H1 (cell line): Measurements from ENCODE around the gene SLC37A1. TPM values are rescaled to one million over a fixed set of nuclear protein-coding genes. Genes with fewer than 3 reads are reported as not detected.
A peak's percentile ranks its signal among the peaks of the same experiment; 100 is the strongest.

Experiments used
- ASH2L ChIP-seq: fragments of 200-600, 300-600 bp; sonication (generic); IDR thresholded peaks from one replicate; pipeline ENCODE4 v1.7.1; 2017; ENCODE audit warnings: low read length
- BRCA1 ChIP-seq: IDR thresholded peaks from 2 replicates; pipeline ENCODE4 v1.6.1; 2012; ENCODE audit warnings: low read depth, low read length, improper control_type of control experiment
- CHD2 ChIP-seq: IDR thresholded peaks from 2 replicates; pipeline ENCODE4 v1.6.1; 2012; ENCODE audit warnings: low read length, improper control_type of control experiment
- CTCF ChIP-seq, 3 experiments: IDR thresholded peaks; 1 replicate in 2 of 3; 2 replicates in 1 of 3; pipeline versions ENCODE4 v1.5.1 to v1.6.1; 2011; ENCODE audit warnings: low read length in 3 of 3, mild to moderate bottlenecking in 3 of 3, inconsistent platforms in 2 of 3, low read depth in 1 of 3, moderate library complexity in 1 of 3; ENCODE audit not compliant: insufficient read depth in 1 of 3; ENCODE audit errors: control extremely low read depth in 1 of 3
- EGR1 ChIP-seq: IDR thresholded peaks from 2 replicates; pipeline ENCODE4 v1.6.1; 2011; ENCODE audit warnings: low read depth, low read length, borderline replicate concordance
- EP300 ChIP-seq, 2 experiments: IDR thresholded peaks; 1 replicate in 1 of 2; 2 replicates in 1 of 2; pipeline ENCODE4 v1.6.1; 2011 to 2012; ENCODE audit warnings: low read depth in 2 of 2, low read length in 2 of 2, mild to moderate bottlenecking in 2 of 2, borderline replicate concordance in 1 of 2, inconsistent platforms in 1 of 2, moderate library complexity in 1 of 2
- GABPA ChIP-seq: IDR thresholded peaks from 2 replicates; pipeline ENCODE4 v1.6.1; 2011; ENCODE audit warnings: mild to moderate bottlenecking, low read length, moderate library complexity, borderline replicate concordance; ENCODE audit not compliant: insufficient read depth
- RXRA ChIP-seq: IDR thresholded peaks from 2 replicates; pipeline ENCODE4 v1.6.1; 2011; ENCODE audit warnings: low read depth, mild to moderate bottlenecking, low read length, moderate library complexity; ENCODE audit not compliant: insufficient read depth
- SIX5 ChIP-seq: IDR thresholded peaks from 2 replicates; pipeline ENCODE4 v1.6.1; 2011; ENCODE audit warnings: mild to moderate bottlenecking, low read depth, low read length
- YY1 ChIP-seq: IDR thresholded peaks from 2 replicates; pipeline ENCODE4 v1.6.1; 2011; ENCODE audit warnings: low read depth, mild to moderate bottlenecking, low read length
- ZNF274 ChIP-seq: IDR thresholded peaks from 2 replicates; pipeline ENCODE4 v1.7.0; 2012; ENCODE audit warnings: low read length, borderline replicate concordance; ENCODE audit errors: extremely low read depth
- polyA plus RNA-seq, 7 experiments: library from polyadenylated mRNA; depleted of rRNA in 3 of 7; stranded (reverse) in 5 of 7; unstranded in 2 of 7; fragments of >200 nt in 5 of 7; fragments of 200-250 nt in 2 of 7; gene quantifications; 1 replicate in 5 of 7; 2 replicates in 1 of 7; 4 replicates in 1 of 7; pipeline versions ENCODE4 v1.2.1 to v1.2.3, GENCODE V29; 2011 to 2013; ENCODE audit warnings: missing spikeins in 2 of 7, mixed read lengths in 2 of 7
- total RNA-seq: library from RNA; stranded (reverse); fragmentation: NEBNext Ultra II Directional; extraction: Animal tissue kit (Norgen Biotek cat#: 25700); gene quantifications from 2 replicates; pipeline ENCODE4 v1.2.1, GENCODE V29; 2021

The SLC37A1 gene
- total and polyA plus RNA-seq, 2 of the 8 experiments (the other 6 are each of a cell fraction or from before 2014, with no cell fraction given) = 15.6 to 30.9 TPM

GRCh38 chr21:42593007-42593814, 79.6 kb downstream of the SLC37A1 start (continued):
- no peak for TF ChIP-seq SIX5
- TF ChIP-seq GABPA = peak; percentile 73; the same call in 1 of the 2 replicates
- TF ChIP-seq BRCA1 = peak; percentile 21; the same call in 1 of the 2 replicates
- no peak for TF ChIP-seq ASH2L
- no peak for TF ChIP-seq CHD2
- peak; percentile 35; the same call in 1 of the 2 replicates for TF ChIP-seq EGR1
- TF ChIP-seq ZNF274 = no peak
- TF ChIP-seq CTCF (IDR thresholded peaks at IDR 0.05; ENCODE audit: control extremely low read depth in 1 of 3, insufficient read depth in 1 of 3, low read depth in 1 of 3, low read length in 3 of 3) = peak; percentile 61 to 92 (median 72)
- TF ChIP-seq YY1 = 0 out of 2 replicates have a peak, but pooled peaks have one; percentile 16
- TF ChIP-seq EP300 (IDR thresholded peaks at IDR 0.05; ENCODE audit: borderline replicate concordance in 1 of 2, low read depth in 2 of 2, low read length in 2 of 2) = no peak
- TF ChIP-seq RXRA = 0 out of 2 replicates have a peak, but pooled peaks have one; percentile 16
